CD8-positive, alpha-beta memory T cell (primary cell): ENCODE data around the gene PLA2G4F. TPM values are rescaled to one million over a fixed set of nuclear protein-coding genes. Genes with fewer than 3 reads are reported as not detected.

Source experiments
- CTCF ChIA-PET: fragments of 350-600 bp; sonication (Branson Sonifier 250); formaldehyde crosslinking; loops from one replicate; lab custom pipeline; 2021; ENCODE audit warnings: antibody characterized with exemption; lab: Charles Lee
- POLR2A ChIA-PET: fragments of 350-600 bp; sonication (Branson Sonifier 250); formaldehyde crosslinking; loops from one replicate; lab custom pipeline; 2021; ENCODE audit warnings: antibody characterized with exemption; lab: Charles Lee
- DNase-seq, 5 donors: peaks; one replicate each; pipeline versions ENCODE4 v3.0.0 to v3.0.0-alpha.2; 2020 to 2022; ENCODE audit warnings: mixed read lengths in 1 of 5
- H3K27ac ChIP-seq: one replicate; pipeline ENCODE4 v1.7.0; 2013; ENCODE audit warnings: low read depth, mild to moderate bottlenecking, low read length, moderate library complexity
- H3K27me3 ChIP-seq: 2 replicates; pipeline ENCODE4 v1.7.0; 2013; ENCODE audit warnings: low read length, mild to moderate bottlenecking; ENCODE audit not compliant: insufficient read depth, poor library complexity, severe bottlenecking
- H3K36me3 ChIP-seq: 2 replicates; pipeline ENCODE4 v1.7.0; 2013; ENCODE audit warnings: mild to moderate bottlenecking, low read length, moderate library complexity; ENCODE audit not compliant: insufficient read depth
- H3K4me1 ChIP-seq: 2 replicates; pipeline ENCODE4 v1.7.0; 2013; ENCODE audit warnings: mild to moderate bottlenecking, low read length, moderate library complexity; ENCODE audit not compliant: insufficient read depth
- H3K4me3 ChIP-seq: 2 replicates; pipeline ENCODE4 v1.7.0; 2013; ENCODE audit warnings: mild to moderate bottlenecking, low read length
- H3K9me3 ChIP-seq: 2 replicates; pipeline ENCODE4 v1.7.0; 2013; ENCODE audit warnings: mild to moderate bottlenecking, low read length
- H3K27ac Mint-ChIP-seq, 8 donors: one replicate each; pipeline ENCODE4 v1.8.0; 2020 to 2021; ENCODE audit warnings: mixed read lengths in 8 of 8, mild to moderate bottlenecking in 6 of 8, inconsistent platforms in 3 of 8, moderate library complexity in 3 of 8
- H3K27me3 Mint-ChIP-seq, 2 donors: one replicate each; pipeline ENCODE4 v1.8.0; 2020 to 2021; ENCODE audit warnings: mixed read lengths in 2 of 2, mild to moderate bottlenecking in 1 of 2, moderate library complexity in 1 of 2
- H3K36me3 Mint-ChIP-seq, 3 donors: one replicate each; pipeline ENCODE4 v1.8.0; 2020 to 2021; ENCODE audit warnings: mixed read lengths in 3 of 3, inconsistent platforms in 1 of 3, mild to moderate bottlenecking in 1 of 3
- H3K4me1 Mint-ChIP-seq, 3 donors: one replicate each; pipeline ENCODE4 v1.8.0; 2020 to 2021; ENCODE audit warnings: mixed read lengths in 3 of 3, inconsistent platforms in 1 of 3, mild to moderate bottlenecking in 1 of 3
- H3K4me3 Mint-ChIP-seq, 7 donors: one replicate each; pipeline ENCODE4 v1.8.0; 2020 to 2021; ENCODE audit warnings: mixed read lengths in 7 of 7, mild to moderate bottlenecking in 6 of 7, moderate library complexity in 4 of 7, inconsistent platforms in 2 of 7
- H3K9me3 Mint-ChIP-seq, 5 donors: one replicate each; pipeline ENCODE4 v1.8.0; 2020 to 2022; ENCODE audit warnings: mixed read lengths in 5 of 5, mild to moderate bottlenecking in 3 of 5, moderate library complexity in 2 of 5, inconsistent platforms in 1 of 5
- polyA plus RNA-seq: library from polyadenylated mRNA; unstranded; fragments of 300-500 nt; fragmentation: Illumina TruSeq; gene quantifications from one replicate; pipeline ENCODE4 v1.2.3, GENCODE V29; 2021
- total RNA-seq, 2 experiments: library from RNA; stranded (reverse); gene quantifications; one replicate each; pipeline ENCODE4 v1.2.3, GENCODE V29; 2021

The PLA2G4F gene
- total and polyA plus RNA-seq, 3 experiments from 2014 or later, result not detected

DNA sequence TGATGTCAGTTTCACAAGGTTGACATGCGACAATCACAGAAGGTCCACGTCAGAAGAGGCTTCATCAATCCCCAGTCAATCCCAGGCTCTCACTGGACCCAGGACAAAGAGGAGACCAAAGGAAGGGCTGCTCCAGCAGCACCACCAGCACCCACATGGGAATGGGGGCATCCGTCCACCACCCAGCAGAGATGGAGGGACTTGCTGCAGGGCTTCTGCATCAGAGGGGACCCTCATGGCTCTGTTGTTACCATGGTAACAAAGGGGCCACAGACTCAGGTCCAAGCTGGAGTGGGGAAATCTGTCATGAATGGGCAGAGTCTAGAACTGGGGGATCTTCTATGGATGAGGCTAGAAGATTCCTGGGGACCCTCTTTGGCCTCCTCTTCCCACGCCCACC lies 13.1 kb downstream of the PLA2G4F start:
- Mint-ChIP-seq H3K27me3 (peaks cover 6 to 9% of the 10 kb centered on the region in 2 donors), H3K4me3 (no peak overlapping the region), H3K9me3 (no peaks in the 10 kb centered on the region), H3K27ac (peak overlapping the region in 1 of 8 donors; percentile 20), H3K36me3 (no peaks in the 10 kb centered on the region), H3K4me1 (no peaks in the 10 kb centered on the region)
- Histone ChIP-seq H3K4me3 (no peak overlapping the region), H3K27ac (no peak overlapping the region), H3K27me3 (no peaks in the 10 kb centered on the region), H3K4me1 (no peaks in the 10 kb centered on the region), H3K36me3 (no peaks in the 10 kb centered on the region), H3K9me3 (no peaks in the 10 kb centered on the region)
- DNase-seq, result no peak
- POLR2A ChIA-PET, result no interaction called here
- CTCF ChIA-PET, result no interaction called here

GRCh38 chr15:42141795-42142667 lies 14.4 kb downstream of the PLA2G4F start:
- Mint-ChIP-seq H3K9me3 (no peaks in the 10 kb centered on the region), H3K36me3 (no peaks in the 10 kb centered on the region), H3K27me3 (peaks cover 4 to 9% of the 10 kb centered on the region in 2 donors), H3K27ac (peak overlapping the region in 1 of 8 donors; percentile 33), H3K4me1 (no peaks in the 10 kb centered on the region), H3K4me3 (no peak overlapping the region)
- H3K9me3 ChIP-seq, result no peaks in the 10 kb centered on the region
- H3K4me1 ChIP-seq, result no peaks in the 10 kb centered on the region
- ChIA-PET POLR2A (no interaction called here), CTCF (interaction anchor here (1.2 kb wide), 1 partner anchor 12 kb away, joined by 3 read pairs; no protein-coding TSS in a partner anchor)
- H3K36me3 ChIP-seq, result no peaks in the 10 kb centered on the region
- no peak overlapping the region for H3K4me3 ChIP-seq
- no peak overlapping the region for H3K27ac ChIP-seq
- H3K27me3 ChIP-seq, result no peaks in the 10 kb centered on the region
- no peak for DNase-seq

GRCh38 chr15:42141246-42141645 lies 15.2 kb downstream of the PLA2G4F start:
- peaks cover 4 to 12% of the 10 kb centered on the region in 2 donors for H3K27me3 Mint-ChIP-seq
- Histone ChIP-seq H3K4me3 (no peak overlapping the region), H3K4me1 (no peaks in the 10 kb centered on the region), H3K27me3 (no peaks in the 10 kb centered on the region), H3K27ac (no peak overlapping the region), H3K36me3 (no peaks in the 10 kb centered on the region), H3K9me3 (no peaks in the 10 kb centered on the region)
- H3K9me3 Mint-ChIP-seq, result no peaks in the 10 kb centered on the region
- no peak for DNase-seq
- no peak overlapping the region for H3K4me3 Mint-ChIP-seq
- H3K27ac Mint-ChIP-seq, result peak overlapping the region in 1 of 8 donors; percentile 33
- H3K4me1 Mint-ChIP-seq, result no peaks in the 10 kb centered on the region
- no peaks in the 10 kb centered on the region for H3K36me3 Mint-ChIP-seq
- ChIA-PET POLR2A (no interaction called here), CTCF (interaction anchor here (1.2 kb wide), 1 partner anchor 11 kb away, joined by 3 read pairs; no protein-coding TSS in a partner anchor)

DNA sequence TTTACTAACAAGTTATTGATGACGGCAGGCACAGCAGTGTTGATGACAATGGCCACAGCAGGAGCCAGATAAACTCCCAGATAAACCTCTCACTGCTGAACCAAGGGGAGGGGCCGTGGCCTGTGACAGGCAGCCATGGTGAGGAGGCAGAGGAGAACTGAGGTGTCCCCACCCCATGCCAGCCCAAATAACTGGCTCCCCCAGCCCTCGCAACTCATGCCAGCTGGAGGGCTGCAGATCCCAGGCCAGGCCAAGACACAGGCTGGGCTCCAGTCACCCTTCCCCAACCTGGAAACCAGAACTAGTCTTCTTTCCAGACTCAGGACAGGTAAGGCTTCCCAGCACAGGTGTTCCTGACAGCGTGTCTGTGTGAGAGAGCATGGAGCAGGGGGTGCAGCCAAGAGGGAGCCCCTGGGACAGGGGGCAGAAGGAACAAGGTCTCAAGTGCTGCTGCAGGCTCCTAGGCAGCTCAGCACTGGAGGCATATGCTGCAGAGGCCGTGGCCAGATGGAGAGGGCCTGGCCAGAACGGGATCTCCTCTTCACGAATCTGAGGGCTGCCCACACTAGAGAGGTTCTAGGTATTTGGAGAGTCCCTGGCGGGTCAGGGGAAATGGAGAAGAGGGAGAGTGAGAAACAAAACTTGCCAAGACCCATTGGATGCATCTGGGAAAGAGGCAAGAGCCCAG lies 15.9 kb downstream of the PLA2G4F start:
- Histone ChIP-seq H3K36me3 (no peaks in the 10 kb centered on the region), H3K4me1 (no peaks in the 10 kb centered on the region), H3K9me3 (no peaks in the 10 kb centered on the region), H3K27me3 (no peaks in the 10 kb centered on the region), H3K27ac (no peak overlapping the region), H3K4me3 (no peak overlapping the region)
- H3K9me3 Mint-ChIP-seq, result no peaks in the 10 kb centered on the region
- ChIA-PET CTCF (no interaction called here), POLR2A (no interaction called here)
- no peak for DNase-seq
- peaks cover 4 to 13% of the 10 kb centered on the region in 2 donors for H3K27me3 Mint-ChIP-seq
- H3K36me3 Mint-ChIP-seq, result no peaks in the 10 kb centered on the region
- no peak overlapping the region for H3K27ac Mint-ChIP-seq
- no peak overlapping the region for H3K4me3 Mint-ChIP-seq
- H3K4me1 Mint-ChIP-seq, result no peaks in the 10 kb centered on the region

GRCh38 chr15:42139596-42139995 lies 16.8 kb downstream of the PLA2G4F start:
- POLR2A ChIA-PET, result no interaction called here
- Mint-ChIP-seq H3K27me3 (peaks cover 4 to 10% of the 10 kb centered on the region in 2 donors), H3K4me1 (no peaks in the 10 kb centered on the region), H3K9me3 (no peaks in the 10 kb centered on the region), H3K36me3 (no peaks in the 10 kb centered on the region), H3K27ac (no peak overlapping the region), H3K4me3 (no peak overlapping the region)
- no peak for DNase-seq
- H3K27me3 ChIP-seq, result no peaks in the 10 kb centered on the region
- H3K4me3 ChIP-seq, result no peak overlapping the region
- no peak overlapping the region for H3K27ac ChIP-seq
- no peaks in the 10 kb centered on the region for H3K36me3 ChIP-seq
- CTCF ChIA-PET, result no interaction called here
- H3K4me1 ChIP-seq, result no peaks in the 10 kb centered on the region
- H3K9me3 ChIP-seq, result no peaks in the 10 kb centered on the region

DNA sequence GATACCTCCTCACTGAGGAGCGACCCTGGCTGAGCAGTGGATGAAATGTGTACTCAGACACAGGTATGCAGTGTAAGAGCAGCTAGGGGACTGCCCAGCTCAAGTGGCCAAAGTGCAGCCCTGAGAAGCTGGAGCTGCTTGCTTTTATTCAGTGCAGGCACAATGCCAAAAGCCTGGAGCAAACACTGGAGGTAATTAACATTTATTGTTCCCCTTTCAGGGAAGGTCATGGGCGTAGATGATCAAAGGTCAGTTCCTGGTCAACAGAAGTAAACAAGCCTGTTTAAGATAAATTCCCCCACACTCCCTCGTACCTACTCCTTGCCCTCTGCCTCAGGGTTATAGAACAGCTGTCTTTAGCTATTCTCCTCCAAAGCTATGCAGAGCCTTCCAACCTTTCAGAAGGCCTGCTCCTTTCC lies 17.5 kb downstream of the PLA2G4F start:
- Mint-ChIP-seq H3K27me3 (peaks cover 4 to 15% of the 10 kb centered on the region in 2 donors), H3K27ac (peak overlapping the region in 1 of 8 donors; percentile 14), H3K4me3 (no peak overlapping the region), H3K9me3 (no peaks in the 10 kb centered on the region), H3K36me3 (no peaks in the 10 kb centered on the region), H3K4me1 (no peaks in the 10 kb centered on the region)
- POLR2A ChIA-PET, result no interaction called here
- CTCF ChIA-PET, result interaction anchor here (1.8 kb wide), 1 partner anchor 15 kb away, joined by 5 read pairs; no protein-coding TSS in a partner anchor
- DNase-seq, result no peak
- Histone ChIP-seq H3K9me3 (no peaks in the 10 kb centered on the region), H3K27ac (no peak overlapping the region), H3K36me3 (no peaks in the 10 kb centered on the region), H3K27me3 (no peaks in the 10 kb centered on the region), H3K4me3 (no peak overlapping the region), H3K4me1 (no peaks in the 10 kb centered on the region)

GRCh38 chr15:42138411-42138810 lies 18.0 kb downstream of the PLA2G4F start:
- Mint-ChIP-seq H3K27ac (no peak overlapping the region), H3K4me3 (no peak overlapping the region), H3K9me3 (no peaks in the 10 kb centered on the region), H3K27me3 (peaks cover 4 to 17% of the 10 kb centered on the region in 2 donors), H3K36me3 (no peaks in the 10 kb centered on the region), H3K4me1 (no peaks in the 10 kb centered on the region)
- Histone ChIP-seq H3K27ac (no peak overlapping the region), H3K36me3 (no peaks in the 10 kb centered on the region), H3K27me3 (no peaks in the 10 kb centered on the region), H3K9me3 (no peaks in the 10 kb centered on the region), H3K4me3 (no peak overlapping the region), H3K4me1 (no peaks in the 10 kb centered on the region)
- CTCF ChIA-PET, result interaction anchor here (1.3 to 1.8 kb wide), 4 partner anchors 15 to 366 kb away, joined by 3 to 5 read pairs (median 4); partner anchors contain the start of gene PLA2G4D
- POLR2A ChIA-PET, result no interaction called here
- DNase-seq, result no peak
